ENCODE results near the gene ACER2.

ACER2 gene

GRCh38 chr9:19408693-19409400 lies at the start of gene ACER2:
Gene ACER2 (plus strand): TSS chr9:19409009. CDS start chr9:19409085, 76 bp downstream.
- no peak for TF ChIP-seq CTCF (IDR thresholded peaks at IDR 0.05; ENCODE audit: low read depth, low read length)
- peak; percentile 85 to 91 for DNase-seq (ENCODE audit: low read depth in 2 of 2)
- H3K4me3 ChIP-seq (replicated peaks in 1 of 2; ENCODE audit: low read depth in 2 of 2, low read length in 2 of 2) = peak within 1 kb of the TSS; percentile 83

GRCh38 chr9:19369107-19369506 lies 39.7 kb upstream of the ACER2 start:
- no peak for DNase-seq (ENCODE audit: low read depth in 2 of 2)
- TF ChIP-seq CTCF (IDR thresholded peaks at IDR 0.05; ENCODE audit: low read depth, low read length) = no peak
- H3K4me3 ChIP-seq (replicated peaks in 1 of 2; ENCODE audit: low read depth in 2 of 2, low read length in 2 of 2) = no peak overlapping the region

- DNase-seq (ENCODE audit: low read depth in 2 of 2) = peak in 1 of 2 donors; percentile 16
- no peak overlapping the region for H3K4me3 ChIP-seq (replicated peaks in 1 of 2; ENCODE audit: low read depth in 2 of 2, low read length in 2 of 2)
- TF ChIP-seq CTCF (IDR thresholded peaks at IDR 0.05; ENCODE audit: low read depth, low read length) = no peak
Observed at GRCh38 chr9:19371942-19372341, 36.9 kb upstream of the ACER2 start.

DNA sequence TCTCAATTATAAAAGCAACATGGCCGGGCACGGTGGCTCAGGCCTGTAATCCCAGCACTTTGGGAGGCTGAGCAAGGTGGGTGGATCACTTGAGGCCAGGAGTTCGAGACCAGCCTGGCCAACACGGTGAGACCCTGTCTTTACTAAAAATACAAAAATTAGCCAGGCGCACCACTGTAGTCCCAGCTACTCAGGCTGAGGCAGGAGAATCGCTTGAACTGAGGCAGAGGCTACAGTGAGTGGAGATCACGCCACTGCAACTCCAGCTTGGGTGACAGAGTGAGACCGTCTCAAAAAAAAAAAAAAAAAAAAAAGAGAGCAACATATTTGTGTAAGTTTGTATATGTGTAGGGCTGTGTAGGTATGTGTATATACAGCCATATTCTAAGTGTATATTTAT lies 36.2 kb upstream of the ACER2 start:
- no peak overlapping the region for H3K4me3 ChIP-seq (replicated peaks in 1 of 2; ENCODE audit: low read depth in 2 of 2, low read length in 2 of 2)
- no peak for TF ChIP-seq CTCF (IDR thresholded peaks at IDR 0.05; ENCODE audit: low read depth, low read length)
- no peak for DNase-seq (ENCODE audit: low read depth in 2 of 2)

GRCh38 chr9:19373527-19373926 lies 35.3 kb upstream of the ACER2 start:
- no peak overlapping the region for H3K4me3 ChIP-seq (replicated peaks in 1 of 2; ENCODE audit: low read depth in 2 of 2, low read length in 2 of 2)
- DNase-seq (ENCODE audit: low read depth in 2 of 2) = no peak
- TF ChIP-seq CTCF (IDR thresholded peaks at IDR 0.05; ENCODE audit: low read depth, low read length) = no peak

DNA sequence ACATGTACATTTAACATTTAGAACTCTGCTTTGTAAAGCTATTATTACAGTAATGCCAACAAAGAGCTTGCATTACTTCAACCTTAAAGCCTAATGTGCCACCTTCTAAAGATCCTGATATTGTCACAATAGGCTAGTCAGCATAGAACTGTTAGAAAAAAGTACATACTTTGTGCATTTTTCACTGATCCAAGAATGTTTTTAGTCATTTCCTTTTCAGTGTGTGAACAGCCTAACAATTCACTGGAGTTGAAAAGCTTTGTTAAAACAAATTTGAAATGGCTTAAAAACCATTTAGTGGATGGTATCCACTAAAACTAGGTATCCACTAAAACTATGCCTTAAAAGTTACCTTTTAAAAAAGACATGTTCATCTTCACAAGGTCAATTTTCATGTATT lies 33.3 kb upstream of the ACER2 start:
- no peak for TF ChIP-seq CTCF (IDR thresholded peaks at IDR 0.05; ENCODE audit: low read depth, low read length)
- peak; percentile 40 to 73 for DNase-seq (ENCODE audit: low read depth in 2 of 2)
- H3K4me3 ChIP-seq (replicated peaks in 1 of 2; ENCODE audit: low read depth in 2 of 2, low read length in 2 of 2) = no peak overlapping the region

GRCh38 chr9:19376931-19377330 lies 31.9 kb upstream of the ACER2 start:
- no peak for TF ChIP-seq CTCF (IDR thresholded peaks at IDR 0.05; ENCODE audit: low read depth, low read length)
- H3K4me3 ChIP-seq (replicated peaks in 1 of 2; ENCODE audit: low read depth in 2 of 2, low read length in 2 of 2) = no peak overlapping the region
- DNase-seq (ENCODE audit: low read depth in 2 of 2) = no peak

All from cardiac fibroblast (primary cell).